PC-9 (cell line): Measurements from ENCODE around the gene FXYD6.

Experiments used
- EZH2 ChIP-seq: fragments of 200-600 bp; sonication (generic); IDR thresholded peaks from 2 replicates; pipeline ENCODE4 v1.8.0; 2017; ENCODE audit warnings: antibody characterized with exemption, low read depth
- TF ChIP-seq, protein P1 (sequence below): fragments of 200-600 bp; sonication (generic); conservative IDR thresholded peaks from 2 replicates; pipeline ENCODE4 v1.6.1; 2017; ENCODE audit warnings: mixed run types, antibody characterized with exemption, mild to moderate bottlenecking, moderate library complexity

DNA sequence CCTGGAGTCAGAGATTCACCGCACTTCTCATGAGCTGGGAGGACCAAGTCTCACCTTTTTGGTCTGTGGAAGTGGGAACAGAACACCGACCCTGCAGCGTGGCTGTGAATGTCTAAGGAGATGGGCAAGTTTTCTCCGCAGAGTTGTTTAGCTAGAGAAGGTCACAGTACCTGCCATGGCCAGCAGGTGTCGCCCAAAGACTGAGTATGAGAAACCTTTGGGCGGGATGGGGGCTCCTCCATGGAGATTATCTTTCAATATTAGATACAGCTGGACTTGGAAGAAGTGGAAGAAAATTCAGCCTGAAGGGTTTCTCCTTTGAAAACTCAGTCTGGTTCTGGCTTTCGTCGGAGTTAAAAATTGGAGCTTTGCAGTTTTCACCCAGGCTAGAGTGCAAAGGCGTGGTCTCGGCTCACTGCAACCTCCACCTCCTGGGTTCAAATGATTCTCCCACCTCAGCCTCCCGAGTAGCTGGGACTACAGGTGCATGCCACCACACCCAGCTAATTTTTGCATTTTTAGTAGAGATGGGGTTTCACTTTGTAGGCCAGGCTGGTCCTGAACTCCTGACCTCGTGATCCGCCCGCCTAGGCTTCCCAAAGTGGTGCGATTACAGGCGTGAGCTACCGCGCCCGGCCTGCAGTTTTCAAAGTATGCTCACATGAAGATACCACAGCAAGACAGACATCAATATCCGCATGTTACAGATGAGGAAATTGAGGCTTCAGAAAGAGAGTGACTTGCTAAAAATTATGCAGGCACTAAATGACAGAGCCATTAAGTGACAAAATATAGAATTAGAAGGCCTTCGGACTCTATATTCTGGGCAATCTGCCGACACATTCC is 68.8 kb downstream of the FXYD6 start:
- TF ChIP-seq, protein P1, sequence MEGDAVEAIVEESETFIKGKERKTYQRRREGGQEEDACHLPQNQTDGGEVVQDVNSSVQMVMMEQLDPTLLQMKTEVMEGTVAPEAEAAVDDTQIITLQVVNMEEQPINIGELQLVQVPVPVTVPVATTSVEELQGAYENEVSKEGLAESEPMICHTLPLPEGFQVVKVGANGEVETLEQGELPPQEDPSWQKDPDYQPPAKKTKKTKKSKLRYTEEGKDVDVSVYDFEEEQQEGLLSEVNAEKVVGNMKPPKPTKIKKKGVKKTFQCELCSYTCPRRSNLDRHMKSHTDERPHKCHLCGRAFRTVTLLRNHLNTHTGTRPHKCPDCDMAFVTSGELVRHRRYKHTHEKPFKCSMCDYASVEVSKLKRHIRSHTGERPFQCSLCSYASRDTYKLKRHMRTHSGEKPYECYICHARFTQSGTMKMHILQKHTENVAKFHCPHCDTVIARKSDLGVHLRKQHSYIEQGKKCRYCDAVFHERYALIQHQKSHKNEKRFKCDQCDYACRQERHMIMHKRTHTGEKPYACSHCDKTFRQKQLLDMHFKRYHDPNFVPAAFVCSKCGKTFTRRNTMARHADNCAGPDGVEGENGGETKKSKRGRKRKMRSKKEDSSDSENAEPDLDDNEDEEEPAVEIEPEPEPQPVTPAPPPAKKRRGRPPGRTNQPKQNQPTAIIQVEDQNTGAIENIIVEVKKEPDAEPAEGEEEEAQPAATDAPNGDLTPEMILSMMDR: peak; percentile 98
- TF ChIP-seq EZH2: no peak
